Neural cell (in vitro differentiated cells): ENCODE data around the gene ARHGEF26.

ENCODE experiments used
- EP300 ChIP-seq: fragments of 450-650 bp; conservative IDR thresholded peaks from 2 replicates; pipeline ENCODE4 v1.6.1; 2014; ENCODE audit warnings: antibody characterized with exemption, mild to moderate bottlenecking, moderate library complexity; ENCODE audit not compliant: poor library complexity, severe bottlenecking
- MXI1 ChIP-seq: fragments of 450-650 bp; conservative IDR thresholded peaks from 2 replicates; pipeline ENCODE4 v1.6.1; 2014; ENCODE audit warnings: antibody characterized with exemption, mild to moderate bottlenecking; ENCODE audit not compliant: poor library complexity, severe bottlenecking
- POLR2AphosphoS5 ChIP-seq: IDR thresholded peaks from 2 replicates; pipeline ENCODE4 v1.6.1; 2012
- TF ChIP-seq, protein P1 (sequence below): fragments of 450-650 bp; IDR thresholded peaks from 2 replicates; pipeline ENCODE4 v1.5.1; 2014; ENCODE audit warnings: antibody characterized with exemption, mild to moderate bottlenecking, moderate library complexity; ENCODE audit not compliant: poor library complexity, severe bottlenecking

GRCh38 chr3:154122912-154123559 is 1.8 kb downstream of the ARHGEF26 start:
- TF ChIP-seq, protein P1, sequence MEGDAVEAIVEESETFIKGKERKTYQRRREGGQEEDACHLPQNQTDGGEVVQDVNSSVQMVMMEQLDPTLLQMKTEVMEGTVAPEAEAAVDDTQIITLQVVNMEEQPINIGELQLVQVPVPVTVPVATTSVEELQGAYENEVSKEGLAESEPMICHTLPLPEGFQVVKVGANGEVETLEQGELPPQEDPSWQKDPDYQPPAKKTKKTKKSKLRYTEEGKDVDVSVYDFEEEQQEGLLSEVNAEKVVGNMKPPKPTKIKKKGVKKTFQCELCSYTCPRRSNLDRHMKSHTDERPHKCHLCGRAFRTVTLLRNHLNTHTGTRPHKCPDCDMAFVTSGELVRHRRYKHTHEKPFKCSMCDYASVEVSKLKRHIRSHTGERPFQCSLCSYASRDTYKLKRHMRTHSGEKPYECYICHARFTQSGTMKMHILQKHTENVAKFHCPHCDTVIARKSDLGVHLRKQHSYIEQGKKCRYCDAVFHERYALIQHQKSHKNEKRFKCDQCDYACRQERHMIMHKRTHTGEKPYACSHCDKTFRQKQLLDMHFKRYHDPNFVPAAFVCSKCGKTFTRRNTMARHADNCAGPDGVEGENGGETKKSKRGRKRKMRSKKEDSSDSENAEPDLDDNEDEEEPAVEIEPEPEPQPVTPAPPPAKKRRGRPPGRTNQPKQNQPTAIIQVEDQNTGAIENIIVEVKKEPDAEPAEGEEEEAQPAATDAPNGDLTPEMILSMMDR = no peak
- no peak for TF ChIP-seq EP300
- no peak for TF ChIP-seq MXI1
- no peak for TF ChIP-seq POLR2AphosphoS5
